Neural cell (in vitro differentiated cells): ENCODE measurements around the gene MYH2. TPM values are rescaled to one million over a fixed set of nuclear protein-coding genes. Genes with fewer than 3 reads are reported as not detected.

Source experiments
- H2AFZ ChIP-seq: fragments of 200-600, 300-800 bp; sonication (generic), shearing (Covaris generic); 2 replicates; pipeline ENCODE4 v1.6.0; 2014; ENCODE audit warnings: low read depth, mild to moderate bottlenecking, antibody characterized with exemption, low read length, moderate library complexity
- H3F3A ChIP-seq: fragments of 200-600 bp; shearing (Covaris generic); 2 replicates; pipeline ENCODE4 v1.6.1; 2016; ENCODE audit warnings: mild to moderate bottlenecking, moderate library complexity, mixed read lengths, antibody characterized with exemption, low read length; ENCODE audit not compliant: insufficient read depth, poor library complexity, severe bottlenecking
- H3K27ac ChIP-seq: fragments of 200-600, 300-800 bp; sonication (generic), shearing (Covaris generic); 2 replicates; pipeline ENCODE4 v1.5.1; 2014; ENCODE audit warnings: mild to moderate bottlenecking, low read length, moderate library complexity
- H3K27me3 ChIP-seq: fragments of 300-800, 200-600 bp; sonication (generic), shearing (Covaris generic); 2 replicates; pipeline ENCODE4 v1.6.0; 2014; ENCODE audit warnings: mild to moderate bottlenecking, low read depth, low read length, moderate library complexity; ENCODE audit not compliant: insufficient read depth
- H3K36me3 ChIP-seq: fragments of 300-800, 200-600 bp; sonication (generic), shearing (Covaris generic); 2 replicates; pipeline ENCODE4 v1.5.1; 2014; ENCODE audit warnings: mild to moderate bottlenecking, antibody characterized with exemption, low read length, moderate library complexity; ENCODE audit not compliant: insufficient read depth
- H3K4me2 ChIP-seq: fragments of 300-800, 200-600 bp; sonication (generic), shearing (Covaris generic); 2 replicates; pipeline ENCODE4 v1.6.0; 2014; ENCODE audit warnings: mild to moderate bottlenecking, low read length
- H3K4me3 ChIP-seq: fragments of 300-800, 200-600 bp; sonication (generic), shearing (Covaris generic); 2 replicates; pipeline ENCODE4 v1.5.1; 2014; ENCODE audit warnings: mild to moderate bottlenecking, low read length, moderate library complexity
- H3K79me2 ChIP-seq: fragments of 200-600 bp; shearing (Covaris generic); replicated peaks from 2 replicates; pipeline ENCODE4 v1.6.0; 2014; ENCODE audit warnings: mild to moderate bottlenecking, low read length, moderate library complexity; ENCODE audit not compliant: insufficient read depth
- H3K9ac ChIP-seq: fragments of 300-800, 200-600 bp; sonication (generic), shearing (Covaris generic); 2 replicates; pipeline ENCODE4 v1.6.1; 2016; ENCODE audit warnings: mild to moderate bottlenecking, low read length, mixed read lengths
- H3K9me2 ChIP-seq: fragments of 200-600 bp; shearing (Covaris generic); 2 replicates; pipeline ENCODE4 v1.6.1; 2016; ENCODE audit warnings: mild to moderate bottlenecking, low read length, mixed read lengths; ENCODE audit not compliant: insufficient read depth
- H3K9me3 ChIP-seq: fragments of 200-600, 300-800 bp; sonication (generic), shearing (Covaris generic); 2 replicates; pipeline ENCODE4 v1.6.1; 2016; ENCODE audit warnings: mild to moderate bottlenecking, mixed run types, low read length, moderate library complexity, mixed read lengths
- H4K20me1 ChIP-seq: fragments of 200-600 bp; shearing (Covaris generic); 2 replicates; pipeline ENCODE4 v1.6.1; 2016; ENCODE audit warnings: mild to moderate bottlenecking, mixed run types; ENCODE audit not compliant: insufficient read depth
- EP300 ChIP-seq: fragments of 450-650 bp; conservative IDR thresholded peaks from 2 replicates; pipeline ENCODE4 v1.6.1; 2014; ENCODE audit warnings: antibody characterized with exemption, mild to moderate bottlenecking, moderate library complexity; ENCODE audit not compliant: poor library complexity, severe bottlenecking
- EZH2 ChIP-seq: fragments of 200-600, 300-800 bp; shearing (Covaris generic), sonication (generic); IDR thresholded peaks from 2 replicates; pipeline ENCODE4 v1.6.1; 2014; ENCODE audit warnings: antibody characterized with exemption, low read length, borderline replicate concordance, mild to moderate bottlenecking; ENCODE audit not compliant: insufficient read depth, poor library complexity, severe bottlenecking
- MXI1 ChIP-seq: fragments of 450-650 bp; conservative IDR thresholded peaks from 2 replicates; pipeline ENCODE4 v1.6.1; 2014; ENCODE audit warnings: antibody characterized with exemption, mild to moderate bottlenecking; ENCODE audit not compliant: poor library complexity, severe bottlenecking
- POLR2AphosphoS5 ChIP-seq: IDR thresholded peaks from 2 replicates; pipeline ENCODE4 v1.6.1; 2012
- RAD21 ChIP-seq: fragments of 450-650 bp; conservative IDR thresholded peaks from 2 replicates; pipeline ENCODE4 v1.6.1; 2014; ENCODE audit warnings: antibody characterized with exemption, mild to moderate bottlenecking, moderate library complexity
- REST ChIP-seq: IDR thresholded peaks from 2 replicates; pipeline ENCODE4 v1.6.1; 2012; ENCODE audit warnings: borderline replicate concordance
- SMC3 ChIP-seq: fragments of 450-650 bp; conservative IDR thresholded peaks from 2 replicates; pipeline ENCODE4 v1.6.1; 2014; ENCODE audit warnings: antibody characterized with exemption, mild to moderate bottlenecking, moderate library complexity; ENCODE audit not compliant: poor library complexity
- TAF1 ChIP-seq: IDR thresholded peaks from 2 replicates; pipeline ENCODE4 v1.6.1; 2012; ENCODE audit warnings: low read depth
- polyA plus RNA-seq: library from polyadenylated mRNA; depleted of rRNA; stranded (reverse); fragments of >200 nt; gene quantifications from 2 replicates; pipeline ENCODE4 v1.2.3, GENCODE V29; 2014
- TF ChIP-seq, protein P1 (sequence below): fragments of 450-650 bp; IDR thresholded peaks from 2 replicates; pipeline ENCODE4 v1.5.1; 2014; ENCODE audit warnings: antibody characterized with exemption, mild to moderate bottlenecking, moderate library complexity; ENCODE audit not compliant: poor library complexity, severe bottlenecking

The MYH2 gene
- polyA plus RNA-seq, 1 donor from 2014 or later = 0.04 TPM

GRCh38 chr17:10474536-10474935, 74.9 kb downstream of the MYH2 start:
- Histone ChIP-seq H3K4me3 (no peak overlapping the region), H3K9me2 (no peaks in the 10 kb centered on the region), H2AFZ (no peak overlapping the region), H3K79me2 (no peaks in the 10 kb centered on the region), H3K4me2 (no peak overlapping the region), H3K9ac (no peak overlapping the region), H3F3A (no peaks in the 10 kb centered on the region), H3K9me3 (no peaks in the 10 kb centered on the region), H4K20me1 (no peaks in the 10 kb centered on the region), H3K36me3 (no peaks in the 10 kb centered on the region), H3K27ac (no peak overlapping the region), H3K27me3 (no peaks in the 10 kb centered on the region)
- TF ChIP-seq REST (no peak), RAD21 (no peak), TAF1 (no peak), POLR2AphosphoS5 (no peak), EZH2 (no peak), EP300 (no peak), MXI1 (no peak), SMC3 (no peak)
- TF ChIP-seq, protein P1, sequence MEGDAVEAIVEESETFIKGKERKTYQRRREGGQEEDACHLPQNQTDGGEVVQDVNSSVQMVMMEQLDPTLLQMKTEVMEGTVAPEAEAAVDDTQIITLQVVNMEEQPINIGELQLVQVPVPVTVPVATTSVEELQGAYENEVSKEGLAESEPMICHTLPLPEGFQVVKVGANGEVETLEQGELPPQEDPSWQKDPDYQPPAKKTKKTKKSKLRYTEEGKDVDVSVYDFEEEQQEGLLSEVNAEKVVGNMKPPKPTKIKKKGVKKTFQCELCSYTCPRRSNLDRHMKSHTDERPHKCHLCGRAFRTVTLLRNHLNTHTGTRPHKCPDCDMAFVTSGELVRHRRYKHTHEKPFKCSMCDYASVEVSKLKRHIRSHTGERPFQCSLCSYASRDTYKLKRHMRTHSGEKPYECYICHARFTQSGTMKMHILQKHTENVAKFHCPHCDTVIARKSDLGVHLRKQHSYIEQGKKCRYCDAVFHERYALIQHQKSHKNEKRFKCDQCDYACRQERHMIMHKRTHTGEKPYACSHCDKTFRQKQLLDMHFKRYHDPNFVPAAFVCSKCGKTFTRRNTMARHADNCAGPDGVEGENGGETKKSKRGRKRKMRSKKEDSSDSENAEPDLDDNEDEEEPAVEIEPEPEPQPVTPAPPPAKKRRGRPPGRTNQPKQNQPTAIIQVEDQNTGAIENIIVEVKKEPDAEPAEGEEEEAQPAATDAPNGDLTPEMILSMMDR = no peak

DNA sequence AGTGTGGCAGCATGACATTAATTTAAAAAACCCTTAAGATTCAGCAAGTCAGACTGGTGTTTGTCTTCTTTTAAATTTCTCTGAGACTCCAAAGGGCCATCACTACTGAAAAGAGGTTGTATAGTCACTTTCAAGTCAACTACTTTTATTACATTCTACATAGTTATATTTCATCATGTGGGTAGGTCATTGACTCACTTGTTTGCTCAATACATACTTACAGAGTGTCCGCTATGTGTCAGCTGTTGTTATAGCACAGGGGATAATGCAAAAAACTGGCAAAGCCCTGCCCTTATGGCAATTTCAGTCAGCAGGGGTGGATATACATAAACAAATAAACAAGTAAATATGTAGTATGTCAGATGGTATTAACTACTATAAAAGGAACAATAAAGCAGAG, 77.6 kb downstream of the MYH2 start:
- no peaks in the 10 kb centered on the region for H3K9me3 ChIP-seq
- H3K27ac ChIP-seq = no peak overlapping the region
- no peaks in the 10 kb centered on the region for H3K27me3 ChIP-seq
- no peaks in the 10 kb centered on the region for H3K79me2 ChIP-seq
- H2AFZ ChIP-seq = no peak overlapping the region
- TF ChIP-seq EZH2 (no peak), MXI1 (no peak)
- H3F3A ChIP-seq = no peaks in the 10 kb centered on the region
- H4K20me1 ChIP-seq = no peaks in the 10 kb centered on the region
- H3K36me3 ChIP-seq = no peaks in the 10 kb centered on the region
- H3K9ac ChIP-seq = no peak overlapping the region
- H3K4me3 ChIP-seq = no peak overlapping the region
- H3K9me2 ChIP-seq = no peaks in the 10 kb centered on the region
- no peak overlapping the region for H3K4me2 ChIP-seq

Other genes with a start within 250 kb of the MYH2 start
- gene MYH13, start 176.7 kb downstream of the MYH2 start, polyA plus RNA-seq = 0.05 TPM in 1 of 2 replicates, not detected in the other
- gene MYH8, start 127.7 kb downstream of the MYH2 start, polyA plus RNA-seq = 3.0 and 3.7 TPM in 2 replicates
- not detected in 2 replicates for gene MYH4, start 80.1 kb downstream of the MYH2 start, polyA plus RNA-seq
- not detected in 2 replicates for gene MYH1, start 31.1 kb downstream of the MYH2 start, polyA plus RNA-seq
- 0.74 and 3.2 TPM in 2 replicates for gene MYH3, start 107.7 kb upstream of the MYH2 start, polyA plus RNA-seq
- 24.1 and 28.8 TPM in 2 replicates for gene SCO1, start 147.9 kb upstream of the MYH2 start, polyA plus RNA-seq
- gene ADPRM, start 147.9 kb upstream of the MYH2 start, polyA plus RNA-seq = 19.2 and 22.3 TPM in 2 replicates
- gene TMEM220, start 180.4 kb upstream of the MYH2 start, polyA plus RNA-seq = 0.08 TPM in 1 of 2 replicates, not detected in the other